GM23338 (cell line): ENCODE measurements around the gene ARHGAP12. TPM values are rescaled to one million over a fixed set of nuclear protein-coding genes. Genes with fewer than 3 reads are reported as not detected.

ENCODE experiments used
- ATAC-seq: fragments of 200-7000 bp; cut with Tn5 transposase; 3 replicates; pipeline ENCODE4 v1.9.1; 2020
- DNase-seq: peaks from one replicate; pipeline ENCODE4 v3.0.0-alpha.2; 2015; ENCODE audit warnings: low spot score
- H2AFZ ChIP-seq: fragments of 200-600 bp; sonication (generic); 2 replicates; pipeline ENCODE4 v1.8.0; 2016; ENCODE audit warnings: antibody characterized with exemption, mild to moderate bottlenecking, moderate library complexity
- H3F3A ChIP-seq: fragments of 200-600 bp; sonication (generic); replicated peaks from 2 replicates; pipeline ENCODE4 v1.8.0; 2017; ENCODE audit warnings: antibody characterized with exemption, mixed run types, low read depth
- H3K27ac ChIP-seq: fragments of 200-600 bp; sonication (generic); 2 replicates; pipeline ENCODE4 v1.6.1; 2016; ENCODE audit warnings: low read depth
- H3K27me3 ChIP-seq: fragments of 200-600 bp; sonication (generic); 2 replicates; pipeline ENCODE4 v1.8.0; 2016; ENCODE audit warnings: mild to moderate bottlenecking, mixed run types, moderate library complexity; ENCODE audit not compliant: insufficient read depth
- H3K36me3 ChIP-seq: fragments of 200-600 bp; sonication (generic); 2 replicates; pipeline ENCODE4 v1.8.0; 2016; ENCODE audit warnings: mild to moderate bottlenecking; ENCODE audit not compliant: insufficient read depth
- H3K4me1 ChIP-seq: fragments of 200-600 bp; sonication (generic); 2 replicates; pipeline ENCODE4 v1.8.0; 2016; ENCODE audit warnings: mild to moderate bottlenecking, moderate library complexity; ENCODE audit not compliant: insufficient read depth
- H3K4me2 ChIP-seq: fragments of 200-600 bp; sonication (generic); 2 replicates; pipeline ENCODE4 v1.7.1; 2017; ENCODE audit warnings: mixed run types
- H3K4me3 ChIP-seq: fragments of 200-600 bp; sonication (generic); 2 replicates; pipeline ENCODE4 v1.6.1; 2016; ENCODE audit warnings: mixed run types
- H3K79me2 ChIP-seq: fragments of 200-600 bp; sonication (generic); replicated peaks from 2 replicates; pipeline ENCODE4 v1.8.0; 2017; ENCODE audit warnings: mild to moderate bottlenecking; ENCODE audit not compliant: insufficient read depth
- H3K9me2 ChIP-seq: fragments of 200-600 bp; sonication (generic); 2 replicates; pipeline ENCODE4 v1.8.0; 2017; ENCODE audit not compliant: insufficient read depth
- H4K20me1 ChIP-seq: fragments of 200-600 bp; sonication (generic); replicated peaks from 2 replicates; pipeline ENCODE4 v1.8.0; 2017; ENCODE audit warnings: mild to moderate bottlenecking; ENCODE audit not compliant: insufficient read depth
- H3K27ac Mint-ChIP-seq: 2 replicates; pipeline ENCODE4 v1.8.0; 2020; ENCODE audit warnings: inconsistent platforms, mild to moderate bottlenecking, moderate library complexity, mixed read lengths
- H3K27me3 Mint-ChIP-seq: 3 replicates; pipeline ENCODE4 v1.8.0; 2022; ENCODE audit warnings: low read depth, mild to moderate bottlenecking, moderate library complexity, mixed read lengths, inconsistent platforms; ENCODE audit not compliant: insufficient read depth, poor library complexity
- H3K36me3 Mint-ChIP-seq: 3 replicates; pipeline ENCODE4 v1.8.0; 2021; ENCODE audit warnings: low read depth, mild to moderate bottlenecking, inconsistent platforms, moderate library complexity, mixed read lengths
- H3K4me1 Mint-ChIP-seq: 3 replicates; pipeline ENCODE4 v1.8.0; 2020; ENCODE audit warnings: mild to moderate bottlenecking, inconsistent platforms, mixed read lengths
- H3K4me3 Mint-ChIP-seq: 3 replicates; pipeline ENCODE4 v1.8.0; 2021; ENCODE audit warnings: moderate library complexity, mild to moderate bottlenecking, inconsistent platforms, mixed read lengths
- H3K9me3 Mint-ChIP-seq: 3 replicates; pipeline ENCODE4 v1.8.0; 2020; ENCODE audit warnings: moderate library complexity, mild to moderate bottlenecking, inconsistent platforms, mixed read lengths
- CREB1 ChIP-seq: fragments of 250-450 bp; sonication (Bioruptor Pico); IDR thresholded peaks from 2 replicates; pipeline ENCODE4 v1.5.0; 2020; ENCODE audit warnings: low read depth, mild to moderate bottlenecking, moderate library complexity
- EZH2 ChIP-seq: fragments of 200-600 bp; sonication (generic); IDR thresholded peaks from one replicate; pipeline ENCODE4 v1.8.0; 2017; ENCODE audit warnings: antibody characterized with exemption, mild to moderate bottlenecking, low read depth; ENCODE audit not compliant: unreplicated experiment
- EZH2phosphoT487 ChIP-seq: fragments of 200-600 bp; sonication (generic); IDR thresholded peaks from one replicate; pipeline ENCODE4 v1.8.1; 2018; ENCODE audit warnings: antibody characterized with exemption; ENCODE audit not compliant: unreplicated experiment
- JUNB ChIP-seq: IDR thresholded peaks from one replicate; pipeline ENCODE4 v1.6.1; 2016; ENCODE audit warnings: antibody characterized with exemption; ENCODE audit not compliant: unreplicated experiment
- NANOG ChIP-seq: IDR thresholded peaks from 2 replicates; pipeline ENCODE4 v1.6.1; 2016; ENCODE audit warnings: antibody characterized with exemption, borderline replicate concordance
- POLR2AphosphoS5 ChIP-seq: IDR thresholded peaks from 2 replicates; pipeline ENCODE4 v1.6.1; 2016; ENCODE audit warnings: antibody characterized with exemption, low read depth
- STAT1 ChIP-seq: IDR thresholded peaks from one replicate; pipeline ENCODE4 v1.6.1; 2016; ENCODE audit warnings: antibody characterized with exemption; ENCODE audit not compliant: unreplicated experiment
- ZNF114 ChIP-seq: fragments of 250-450 bp; sonication (Bioruptor Pico); IDR thresholded peaks from 2 replicates; pipeline ENCODE4 v1.5.0; 2020; ENCODE audit warnings: mild to moderate bottlenecking, moderate library complexity
- ZNF331 ChIP-seq: fragments of 250-450 bp; sonication (Bioruptor Pico); IDR thresholded peaks from 2 replicates; pipeline ENCODE4 v1.5.0; 2020; ENCODE audit warnings: low read depth, mild to moderate bottlenecking, moderate library complexity
- polyA plus RNA-seq: library from polyadenylated mRNA; unstranded; fragments of >200 nt; fragmentation: Nextera tagmentation; extraction: Ambion mirVana; gene quantifications from 2 replicates; pipeline ENCODE4 v1.2.1, GENCODE V29; 2016
- total RNA-seq: library from RNA; depleted of rRNA; stranded (reverse); fragments of >200 nt; shearing (Covaris generic); gene quantifications from 2 replicates; pipeline ENCODE4 v1.2.3, GENCODE V29; 2014
- TF ChIP-seq, protein P1 (sequence below), 2 experiments: fragments of 200-600 bp in 1 of 2; sonication (generic) in 1 of 2; conservative IDR thresholded peaks; 2 replicates each; pipeline versions ENCODE4 v1.5.1 to v1.6.1; 2016 to 2017; ENCODE audit warnings: antibody characterized with exemption in 2 of 2, low read depth in 2 of 2, mild to moderate bottlenecking in 2 of 2, moderate library complexity in 1 of 2
- TF ChIP-seq, protein P2 (sequence below): IDR thresholded peaks from one replicate; pipeline ENCODE4 v1.6.1; 2018; ENCODE audit warnings: antibody characterized with exemption; ENCODE audit not compliant: unreplicated experiment
- TF ChIP-seq, protein P3 (sequence below): fragments of 250-450 bp; sonication (Bioruptor Pico); IDR thresholded peaks from 2 replicates; pipeline ENCODE4 v1.5.0; 2020; ENCODE audit warnings: mild to moderate bottlenecking, moderate library complexity
- TF ChIP-seq, protein P4 (sequence below): IDR thresholded peaks from 2 replicates; pipeline ENCODE4 v1.6.1; 2016; ENCODE audit warnings: antibody characterized with exemption

ARHGAP12 gene
- total and polyA plus RNA-seq, 2 experiments from 2014 or later, result 27.5 to 50.7 TPM

DNA sequence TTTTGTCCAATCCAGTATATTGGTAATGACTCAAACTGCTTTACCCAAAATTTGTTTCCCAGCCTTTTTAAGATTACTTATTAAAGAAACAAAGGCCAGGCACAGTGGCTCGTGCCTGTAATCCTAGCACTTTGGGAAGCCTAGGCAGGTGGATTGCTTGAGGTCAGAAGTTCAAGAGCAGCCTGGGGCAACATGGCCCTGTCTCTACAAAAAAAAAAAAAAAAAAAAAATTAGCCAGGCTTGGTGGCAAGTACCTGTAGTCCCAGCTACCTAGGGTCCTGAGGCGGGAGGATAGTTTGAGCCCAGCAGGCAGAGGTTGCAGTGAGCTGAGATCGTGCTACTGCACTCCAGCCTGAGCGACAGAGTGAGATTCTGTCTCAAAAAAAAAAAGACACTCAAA, 7.0 kb upstream of the ARHGAP12 start:
- Histone ChIP-seq H3K36me3 (no peaks in the 10 kb centered on the region), H2AFZ (no peak overlapping the region), H3K79me2 (peaks cover 5% of the 10 kb centered on the region), H3K9me2 (no peaks in the 10 kb centered on the region), H3K4me1 (peaks cover 7% of the 10 kb centered on the region; the same call in 1 of the 2 replicates), H3K27me3 (no peaks in the 10 kb centered on the region), H4K20me1 (no peaks in the 10 kb centered on the region), H3K4me2 (no peak overlapping the region), H3F3A (no peaks in the 10 kb centered on the region), H3K4me3 (no peak overlapping the region), H3K27ac (no peak overlapping the region)
- DNase-seq (no peak), ATAC-seq (no peak)
- Mint-ChIP-seq H3K36me3 (no peaks in the 10 kb centered on the region), H3K27me3 (peaks cover 2% of the 10 kb centered on the region), H3K27ac (no peak overlapping the region), H3K9me3 (no peaks in the 10 kb centered on the region), H3K4me3 (no peak overlapping the region), H3K4me1 (peaks cover 7% of the 10 kb centered on the region)
- TF ChIP-seq, protein P1, sequence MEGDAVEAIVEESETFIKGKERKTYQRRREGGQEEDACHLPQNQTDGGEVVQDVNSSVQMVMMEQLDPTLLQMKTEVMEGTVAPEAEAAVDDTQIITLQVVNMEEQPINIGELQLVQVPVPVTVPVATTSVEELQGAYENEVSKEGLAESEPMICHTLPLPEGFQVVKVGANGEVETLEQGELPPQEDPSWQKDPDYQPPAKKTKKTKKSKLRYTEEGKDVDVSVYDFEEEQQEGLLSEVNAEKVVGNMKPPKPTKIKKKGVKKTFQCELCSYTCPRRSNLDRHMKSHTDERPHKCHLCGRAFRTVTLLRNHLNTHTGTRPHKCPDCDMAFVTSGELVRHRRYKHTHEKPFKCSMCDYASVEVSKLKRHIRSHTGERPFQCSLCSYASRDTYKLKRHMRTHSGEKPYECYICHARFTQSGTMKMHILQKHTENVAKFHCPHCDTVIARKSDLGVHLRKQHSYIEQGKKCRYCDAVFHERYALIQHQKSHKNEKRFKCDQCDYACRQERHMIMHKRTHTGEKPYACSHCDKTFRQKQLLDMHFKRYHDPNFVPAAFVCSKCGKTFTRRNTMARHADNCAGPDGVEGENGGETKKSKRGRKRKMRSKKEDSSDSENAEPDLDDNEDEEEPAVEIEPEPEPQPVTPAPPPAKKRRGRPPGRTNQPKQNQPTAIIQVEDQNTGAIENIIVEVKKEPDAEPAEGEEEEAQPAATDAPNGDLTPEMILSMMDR (conservative IDR thresholded peaks at IDR 0.05; ENCODE audit: low read depth in 2 of 2), result no peak
- no peak for TF ChIP-seq NANOG
- no peak for TF ChIP-seq JUNB
- TF ChIP-seq, protein P2, sequence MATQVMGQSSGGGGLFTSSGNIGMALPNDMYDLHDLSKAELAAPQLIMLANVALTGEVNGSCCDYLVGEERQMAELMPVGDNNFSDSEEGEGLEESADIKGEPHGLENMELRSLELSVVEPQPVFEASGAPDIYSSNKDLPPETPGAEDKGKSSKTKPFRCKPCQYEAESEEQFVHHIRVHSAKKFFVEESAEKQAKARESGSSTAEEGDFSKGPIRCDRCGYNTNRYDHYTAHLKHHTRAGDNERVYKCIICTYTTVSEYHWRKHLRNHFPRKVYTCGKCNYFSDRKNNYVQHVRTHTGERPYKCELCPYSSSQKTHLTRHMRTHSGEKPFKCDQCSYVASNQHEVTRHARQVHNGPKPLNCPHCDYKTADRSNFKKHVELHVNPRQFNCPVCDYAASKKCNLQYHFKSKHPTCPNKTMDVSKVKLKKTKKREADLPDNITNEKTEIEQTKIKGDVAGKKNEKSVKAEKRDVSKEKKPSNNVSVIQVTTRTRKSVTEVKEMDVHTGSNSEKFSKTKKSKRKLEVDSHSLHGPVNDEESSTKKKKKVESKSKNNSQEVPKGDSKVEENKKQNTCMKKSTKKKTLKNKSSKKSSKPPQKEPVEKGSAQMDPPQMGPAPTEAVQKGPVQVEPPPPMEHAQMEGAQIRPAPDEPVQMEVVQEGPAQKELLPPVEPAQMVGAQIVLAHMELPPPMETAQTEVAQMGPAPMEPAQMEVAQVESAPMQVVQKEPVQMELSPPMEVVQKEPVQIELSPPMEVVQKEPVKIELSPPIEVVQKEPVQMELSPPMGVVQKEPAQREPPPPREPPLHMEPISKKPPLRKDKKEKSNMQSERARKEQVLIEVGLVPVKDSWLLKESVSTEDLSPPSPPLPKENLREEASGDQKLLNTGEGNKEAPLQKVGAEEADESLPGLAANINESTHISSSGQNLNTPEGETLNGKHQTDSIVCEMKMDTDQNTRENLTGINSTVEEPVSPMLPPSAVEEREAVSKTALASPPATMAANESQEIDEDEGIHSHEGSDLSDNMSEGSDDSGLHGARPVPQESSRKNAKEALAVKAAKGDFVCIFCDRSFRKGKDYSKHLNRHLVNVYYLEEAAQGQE, result no peak
- no peak for TF ChIP-seq STAT1
- TF ChIP-seq, protein P3, sequence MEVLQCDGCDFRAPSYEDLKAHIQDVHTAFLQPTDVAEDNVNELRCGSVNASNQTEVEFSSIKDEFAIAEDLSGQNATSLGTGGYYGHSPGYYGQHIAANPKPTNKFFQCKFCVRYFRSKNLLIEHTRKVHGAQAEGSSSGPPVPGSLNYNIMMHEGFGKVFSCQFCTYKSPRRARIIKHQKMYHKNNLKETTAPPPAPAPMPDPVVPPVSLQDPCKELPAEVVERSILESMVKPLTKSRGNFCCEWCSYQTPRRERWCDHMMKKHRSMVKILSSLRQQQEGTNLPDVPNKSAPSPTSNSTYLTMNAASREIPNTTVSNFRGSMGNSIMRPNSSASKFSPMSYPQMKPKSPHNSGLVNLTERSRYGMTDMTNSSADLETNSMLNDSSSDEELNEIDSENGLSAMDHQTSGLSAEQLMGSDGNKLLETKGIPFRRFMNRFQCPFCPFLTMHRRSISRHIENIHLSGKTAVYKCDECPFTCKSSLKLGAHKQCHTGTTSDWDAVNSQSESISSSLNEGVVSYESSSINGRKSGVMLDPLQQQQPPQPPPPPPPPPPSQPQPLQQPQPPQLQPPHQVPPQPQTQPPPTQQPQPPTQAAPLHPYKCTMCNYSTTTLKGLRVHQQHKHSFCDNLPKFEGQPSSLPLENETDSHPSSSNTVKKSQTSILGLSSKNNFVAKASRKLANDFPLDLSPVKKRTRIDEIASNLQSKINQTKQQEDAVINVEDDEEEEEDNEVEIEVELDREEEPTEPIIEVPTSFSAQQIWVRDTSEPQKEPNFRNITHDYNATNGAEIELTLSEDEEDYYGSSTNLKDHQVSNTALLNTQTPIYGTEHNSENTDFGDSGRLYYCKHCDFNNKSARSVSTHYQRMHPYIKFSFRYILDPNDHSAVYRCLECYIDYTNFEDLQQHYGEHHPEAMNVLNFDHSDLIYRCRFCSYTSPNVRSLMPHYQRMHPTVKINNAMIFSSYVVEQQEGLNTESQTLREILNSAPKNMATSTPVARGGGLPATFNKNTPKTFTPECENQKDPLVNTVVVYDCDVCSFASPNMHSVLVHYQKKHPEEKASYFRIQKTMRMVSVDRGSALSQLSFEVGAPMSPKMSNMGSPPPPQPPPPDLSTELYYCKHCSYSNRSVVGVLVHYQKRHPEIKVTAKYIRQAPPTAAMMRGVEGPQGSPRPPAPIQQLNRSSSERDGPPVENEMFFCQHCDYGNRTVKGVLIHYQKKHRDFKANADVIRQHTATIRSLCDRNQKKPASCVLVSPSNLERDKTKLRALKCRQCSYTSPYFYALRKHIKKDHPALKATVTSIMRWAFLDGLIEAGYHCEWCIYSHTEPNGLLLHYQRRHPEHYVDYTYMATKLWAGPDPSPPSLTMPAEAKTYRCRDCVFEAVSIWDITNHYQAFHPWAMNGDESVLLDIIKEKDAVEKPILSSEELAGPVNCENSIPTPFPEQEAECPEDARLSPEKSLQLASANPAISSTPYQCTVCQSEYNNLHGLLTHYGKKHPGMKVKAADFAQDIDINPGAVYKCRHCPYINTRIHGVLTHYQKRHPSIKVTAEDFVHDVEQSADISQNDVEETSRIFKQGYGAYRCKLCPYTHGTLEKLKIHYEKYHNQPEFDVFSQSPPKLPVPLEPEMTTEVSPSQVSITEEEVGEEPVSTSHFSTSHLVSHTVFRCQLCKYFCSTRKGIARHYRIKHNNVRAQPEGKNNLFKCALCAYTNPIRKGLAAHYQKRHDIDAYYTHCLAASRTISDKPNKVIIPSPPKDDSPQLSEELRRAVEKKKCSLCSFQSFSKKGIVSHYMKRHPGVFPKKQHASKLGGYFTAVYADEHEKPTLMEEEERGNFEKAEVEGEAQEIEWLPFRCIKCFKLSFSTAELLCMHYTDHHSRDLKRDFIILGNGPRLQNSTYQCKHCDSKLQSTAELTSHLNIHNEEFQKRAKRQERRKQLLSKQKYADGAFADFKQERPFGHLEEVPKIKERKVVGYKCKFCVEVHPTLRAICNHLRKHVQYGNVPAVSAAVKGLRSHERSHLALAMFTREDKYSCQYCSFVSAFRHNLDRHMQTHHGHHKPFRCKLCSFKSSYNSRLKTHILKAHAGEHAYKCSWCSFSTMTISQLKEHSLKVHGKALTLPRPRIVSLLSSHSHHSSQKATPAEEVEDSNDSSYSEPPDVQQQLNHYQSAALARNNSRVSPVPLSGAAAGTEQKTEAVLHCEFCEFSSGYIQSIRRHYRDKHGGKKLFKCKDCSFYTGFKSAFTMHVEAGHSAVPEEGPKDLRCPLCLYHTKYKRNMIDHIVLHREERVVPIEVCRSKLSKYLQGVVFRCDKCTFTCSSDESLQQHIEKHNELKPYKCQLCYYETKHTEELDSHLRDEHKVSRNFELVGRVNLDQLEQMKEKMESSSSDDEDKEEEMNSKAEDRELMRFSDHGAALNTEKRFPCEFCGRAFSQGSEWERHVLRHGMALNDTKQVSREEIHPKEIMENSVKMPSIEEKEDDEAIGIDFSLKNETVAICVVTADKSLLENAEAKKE (CRISPR knock-in tag), result no peak
- TF ChIP-seq ZNF331 (CRISPR knock-in tag), result no peak
- TF ChIP-seq EZH2, result no peak
- TF ChIP-seq, protein P4, sequence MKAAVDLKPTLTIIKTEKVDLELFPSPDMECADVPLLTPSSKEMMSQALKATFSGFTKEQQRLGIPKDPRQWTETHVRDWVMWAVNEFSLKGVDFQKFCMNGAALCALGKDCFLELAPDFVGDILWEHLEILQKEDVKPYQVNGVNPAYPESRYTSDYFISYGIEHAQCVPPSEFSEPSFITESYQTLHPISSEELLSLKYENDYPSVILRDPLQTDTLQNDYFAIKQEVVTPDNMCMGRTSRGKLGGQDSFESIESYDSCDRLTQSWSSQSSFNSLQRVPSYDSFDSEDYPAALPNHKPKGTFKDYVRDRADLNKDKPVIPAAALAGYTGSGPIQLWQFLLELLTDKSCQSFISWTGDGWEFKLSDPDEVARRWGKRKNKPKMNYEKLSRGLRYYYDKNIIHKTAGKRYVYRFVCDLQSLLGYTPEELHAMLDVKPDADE, result no peak
- no peak for TF ChIP-seq POLR2AphosphoS5
- no peak for TF ChIP-seq CREB1 (CRISPR knock-in tag)
- no peak for TF ChIP-seq EZH2phosphoT487
- no peak for TF ChIP-seq ZNF114 (CRISPR knock-in tag)
